IMR-90 (cell line): Measurements from ENCODE around the gene PI4KA. TPM values are rescaled to one million over a fixed set of nuclear protein-coding genes. Genes with fewer than 3 reads are reported as not detected.
"Not testable (repeated sequence)": the region's sequence is repeated elsewhere in the genome, so short reads cannot be mapped to it uniquely, and the experiment has no call there.

Source experiments
- ATAC-seq: fragments of 200-7000 bp; cut with Tn5 transposase; 2 replicates; pipeline ENCODE4 v1.9.1; 2020; ENCODE audit warnings: low read depth, mild to moderate bottlenecking, moderate library complexity
- BruUV-seq: library from RNA; stranded (reverse); fragments of 400-500 nt; replicated peaks from 2 replicates; lab custom pipeline; 2021; lab: Mats Ljungman, UMichigan
- CTCF ChIA-PET: fragments of 300-600 bp; formaldehyde crosslinking; extraction: SDS; loops from one replicate; lab custom pipeline; 2021; ENCODE audit warnings: antibody characterized with exemption; lab: Yijun Ruan, JAX
- POLR2A ChIA-PET: fragments of 300-600 bp; sonication (Branson Sonifier 250); formaldehyde crosslinking; loops from one replicate; lab custom pipeline; 2022; ENCODE audit warnings: antibody characterized with exemption; ENCODE audit not compliant: unreplicated experiment; lab: Charles Lee
- DNase-seq: peaks from one replicate; pipeline ENCODE4 v3.0.0; 2013
- H2AFZ ChIP-seq: replicated peaks from 2 replicates; pipeline ENCODE3; 2013; ENCODE audit warnings: low read length, mild to moderate bottlenecking; ENCODE audit not compliant: poor library complexity
- H2AK5ac ChIP-seq: 2 replicates; pipeline ENCODE4 v1.6.1; 2013; ENCODE audit warnings: low read depth, low read length, inconsistent platforms
- H2AK9ac ChIP-seq: replicated peaks from 2 replicates; pipeline ENCODE3; 2013; ENCODE audit warnings: mild to moderate bottlenecking, low read depth, low read length, moderate library complexity; ENCODE audit not compliant: poor library complexity
- H2BK120ac ChIP-seq: 2 replicates; pipeline ENCODE4 v1.6.1; 2013; ENCODE audit warnings: low read depth, low read length, inconsistent platforms
- H2BK15ac ChIP-seq: 3 replicates; pipeline ENCODE4 v1.6.1; 2013; ENCODE audit warnings: low read depth, low read length, inconsistent platforms
- H2BK20ac ChIP-seq: 2 replicates; pipeline ENCODE4 v1.6.1; 2013; ENCODE audit warnings: low read depth, mild to moderate bottlenecking, inconsistent platforms, low read length, moderate library complexity
- H2BK5ac ChIP-seq: 2 replicates; pipeline ENCODE4 v1.6.1; 2013; ENCODE audit warnings: mild to moderate bottlenecking, low read depth, low read length, inconsistent platforms; ENCODE audit not compliant: poor library complexity, severe bottlenecking
- H3K14ac ChIP-seq: replicated peaks from 2 replicates; pipeline ENCODE4 v1.6.1; 2013; ENCODE audit warnings: low read depth, low read length, inconsistent platforms
- H3K18ac ChIP-seq: 2 replicates; pipeline ENCODE4 v1.6.1; 2013; ENCODE audit warnings: low read depth, low read length, control low read depth
- H3K23ac ChIP-seq: 2 replicates; pipeline ENCODE4 v1.6.1; 2013; ENCODE audit warnings: low read depth, low read length, inconsistent platforms
- H3K27ac ChIP-seq: 2 replicates; pipeline ENCODE4 v1.5.1; 2013; ENCODE audit warnings: mild to moderate bottlenecking, control low read depth, low read length; ENCODE audit not compliant: insufficient read depth
- H3K27me3 ChIP-seq: 2 replicates; pipeline ENCODE4 v1.6.1; 2013; ENCODE audit warnings: low read length; ENCODE audit not compliant: control insufficient read depth, insufficient read depth
- H3K36me3 ChIP-seq: 2 replicates; pipeline ENCODE4 v1.6.1; 2013; ENCODE audit warnings: low read length, mixed read lengths; ENCODE audit not compliant: control insufficient read depth, insufficient read depth
- H3K4ac ChIP-seq: 2 replicates; pipeline ENCODE4 v1.6.1; 2013; ENCODE audit warnings: low read depth, low read length, inconsistent platforms
- H3K4me1 ChIP-seq: 2 replicates; pipeline ENCODE4 v1.6.1; 2013; ENCODE audit warnings: low read length, mixed read lengths; ENCODE audit not compliant: control insufficient read depth, insufficient read depth
- H3K4me2 ChIP-seq: 2 replicates; pipeline ENCODE4 v1.6.1; 2013; ENCODE audit warnings: low read depth, mild to moderate bottlenecking, control low read depth, low read length, moderate library complexity
- H3K4me3 ChIP-seq: 2 replicates; pipeline ENCODE4 v1.5.1; 2013; ENCODE audit warnings: low read depth, mild to moderate bottlenecking, control low read depth, low read length, moderate library complexity; ENCODE audit not compliant: insufficient read depth
- H3K56ac ChIP-seq: 2 replicates; pipeline ENCODE4 v1.6.1; 2013; ENCODE audit warnings: low read length, inconsistent platforms; ENCODE audit not compliant: insufficient read depth; ENCODE audit errors: extremely low read depth
- H3K79me1 ChIP-seq, 2 experiments: 2 replicates each; pipeline ENCODE4 v1.6.1; 2013; ENCODE audit warnings: low read length in 2 of 2, inconsistent platforms in 1 of 2, low read depth in 1 of 2
- H3K9ac ChIP-seq: 2 replicates; pipeline ENCODE4 v1.6.1; 2013; ENCODE audit warnings: low read depth, low read length, control low read depth
- H3K9me1 ChIP-seq: 2 replicates; pipeline ENCODE4 v1.6.1; 2013; ENCODE audit warnings: low read length, inconsistent platforms; ENCODE audit not compliant: insufficient read depth
- H3K9me3 ChIP-seq: 2 replicates; pipeline ENCODE4 v1.6.1; 2013; ENCODE audit warnings: low read length; ENCODE audit not compliant: control insufficient read depth, insufficient read depth
- H4K20me1 ChIP-seq: 2 replicates; pipeline ENCODE4 v1.6.1; 2013; ENCODE audit warnings: low read length, inconsistent platforms; ENCODE audit not compliant: insufficient read depth
- H4K5ac ChIP-seq: 2 replicates; pipeline ENCODE4 v1.6.1; 2013; ENCODE audit warnings: mild to moderate bottlenecking, low read depth, low read length, control low read depth
- H4K8ac ChIP-seq, 2 experiments: 2 replicates each; pipeline ENCODE4 v1.6.1; 2013; ENCODE audit warnings: low read depth in 2 of 2, low read length in 2 of 2, control low read depth in 1 of 2, inconsistent platforms in 1 of 2
- H4K91ac ChIP-seq: 2 replicates; pipeline ENCODE4 v1.6.1; 2013; ENCODE audit warnings: low read depth, low read length, inconsistent platforms; ENCODE audit not compliant: insufficient read depth
- WGBS, 2 experiments: methylation state at CpG; one replicate each; pipeline versions ENCODE4 v1.1.5 to v1.1.7; 2013; ENCODE audit warnings: missing lambda C conversion rate in 2 of 2; ENCODE audit not compliant: insufficient read length in 1 of 2; ENCODE audit errors: extremely low coverage in 2 of 2; 5-methylcytosine and 5-hydroxymethylcytosine counted together
- dilution Hi-C: fragments of 300-500 bp; cut with HindIII; formaldehyde crosslinking; loops from one replicate; pipeline ENCODE4 v1.14.3; 2018; ENCODE audit warnings: low sequenced_read_pairs; ENCODE audit not compliant: unreplicated experiment
- in situ Hi-C: fragments of 300-500 bp; cut with MboI; formaldehyde crosslinking; loops from 3 replicates; pipeline ENCODE4 v1.14.3; 2019; ENCODE audit warnings: low sequenced_read_pairs, inconsistent platforms, mixed read lengths
- intact Hi-C: fragments of 100-400 bp; cut with micrococcal nuclease; formaldehyde crosslinking; loops from 2 replicates; pipeline ENCODE4 v1.10.0; 2022
- polyA plus RNA-seq, 3 experiments: library from polyadenylated mRNA; depleted of rRNA; stranded (reverse); fragments of >200 nt; gene quantifications; 2 replicates each; pipeline ENCODE4 v1.2.3, GENCODE V29; 2012; ENCODE audit warnings: low replicate concordance in 1 of 3
- total RNA-seq: library from RNA; depleted of rRNA; stranded (reverse); fragments of >200 nt; gene quantifications from 2 replicates; pipeline ENCODE4 v1.2.3, GENCODE V29; 2012

PI4KA gene
- total and polyA plus RNA-seq, 2 of the 4 experiments (the other 2 are of a cell fraction), result 16.8 to 35.5 TPM

DNA sequence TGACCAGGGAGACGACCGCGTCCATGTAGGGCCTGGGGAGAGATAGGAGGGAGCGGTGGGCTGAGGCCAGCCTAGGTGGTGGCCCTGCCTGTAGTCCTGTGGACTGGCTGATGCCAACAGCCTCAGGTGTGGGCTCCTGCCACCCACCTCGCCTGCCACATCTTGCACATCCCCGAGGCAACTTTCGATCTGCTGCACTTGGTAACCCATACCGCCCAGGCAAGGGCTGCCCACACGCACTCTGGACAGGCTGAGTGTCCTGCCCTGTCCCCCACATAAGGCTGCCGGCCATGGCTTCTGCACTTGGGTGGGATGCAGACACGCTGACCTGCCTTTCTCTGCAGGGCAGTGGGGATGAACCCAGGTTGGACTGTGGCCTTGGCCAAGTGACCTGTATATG lies 148.6 kb downstream of the PI4KA start:
- H2AK5ac ChIP-seq, H3K23ac ChIP-seq, H2AFZ ChIP-seq, H3K56ac ChIP-seq, H2BK20ac ChIP-seq, intact Hi-C loops, H2AK9ac ChIP-seq, dilution Hi-C loops, H4K91ac ChIP-seq, H3K9ac ChIP-seq, H3K18ac ChIP-seq, H3K4me2 ChIP-seq, in situ Hi-C loops, BruUV-seq, ATAC-seq, H3K9me1 ChIP-seq, H2BK5ac ChIP-seq, H3K9me3 ChIP-seq, POLR2A ChIA-PET, H3K4me3 ChIP-seq, H3K4ac ChIP-seq, H2BK15ac ChIP-seq, H2BK120ac ChIP-seq, DNase-seq, H3K79me1 ChIP-seq, H3K27me3 ChIP-seq, H4K8ac ChIP-seq, H4K20me1 ChIP-seq, H3K4me1 ChIP-seq, H3K27ac ChIP-seq, CTCF ChIA-PET, H4K5ac ChIP-seq, H3K14ac ChIP-seq: not testable (repeated sequence)
- no CpG with 5 or more reads among the region's 11 CpGs for WGBS, 2 experiments
- peaks cover 12% of the 10 kb centered on the region for H3K36me3 ChIP-seq

DNA sequence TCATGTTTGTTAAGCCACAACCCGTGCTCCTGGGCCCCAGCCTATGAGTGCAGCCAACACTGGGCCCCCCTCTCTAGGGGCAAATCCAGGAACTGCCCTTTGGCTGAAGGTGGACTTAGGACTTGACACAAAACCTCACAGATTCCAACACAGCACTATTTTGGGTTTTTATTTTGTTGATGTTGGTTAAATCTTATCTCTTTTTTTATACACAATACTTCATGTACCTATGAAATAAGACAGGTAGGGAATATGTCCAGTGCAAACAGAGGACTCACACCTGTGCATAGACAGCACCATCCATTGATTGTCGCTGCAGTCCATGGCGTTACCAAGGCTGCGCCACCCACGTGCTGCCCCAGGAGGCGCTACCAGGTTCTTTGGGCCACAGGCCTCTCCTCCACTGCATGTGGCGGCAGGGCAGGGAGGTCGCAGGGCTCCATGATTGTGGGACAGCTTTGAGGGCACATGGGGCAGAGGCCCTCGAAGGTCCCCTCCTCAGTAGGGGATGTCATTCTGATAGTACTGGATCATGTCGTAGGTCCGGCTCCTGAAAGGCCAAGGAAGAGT lies 151.0 kb downstream of the PI4KA start:
- H3K14ac ChIP-seq, H2AK9ac ChIP-seq, in situ Hi-C loops, H3K27ac ChIP-seq, H3K4me2 ChIP-seq, H3K36me3 ChIP-seq, H3K9ac ChIP-seq, intact Hi-C loops, DNase-seq, H3K4me3 ChIP-seq, dilution Hi-C loops, H4K91ac ChIP-seq, CTCF ChIA-PET, H4K8ac ChIP-seq, H3K4me1 ChIP-seq, H3K18ac ChIP-seq, H4K20me1 ChIP-seq, H2BK5ac ChIP-seq, ATAC-seq, H2AFZ ChIP-seq, H2AK5ac ChIP-seq, H3K23ac ChIP-seq, H2BK20ac ChIP-seq, H3K56ac ChIP-seq, H2BK15ac ChIP-seq, H3K9me3 ChIP-seq, H3K79me1 ChIP-seq, H2BK120ac ChIP-seq, H3K27me3 ChIP-seq, POLR2A ChIA-PET, H4K5ac ChIP-seq, H3K4ac ChIP-seq, H3K9me1 ChIP-seq, BruUV-seq: not testable (repeated sequence)
- no CpG with 5 or more reads among the region's 11 CpGs for WGBS, 2 experiments
